GM21381 (cell line): Measurements from ENCODE around the gene BGLAP.

Experiments used
- ATAC-seq: cut with Tn5 transposase; IDR thresholded peaks from one replicate; pipeline ENCODE4 v1.9.1; 2021; ENCODE audit warnings: mild to moderate bottlenecking, moderate library complexity; ENCODE audit not compliant: unreplicated experiment

The BGLAP gene

GRCh38 chr1:156286061-156286460, 44.1 kb downstream of the BGLAP start:
- ATAC-seq, result no peak

GRCh38 chr1:156289857-156290256, 47.9 kb downstream of the BGLAP start:
- no peak for ATAC-seq

- no peak for ATAC-seq
These were observed 49.5 kb downstream of the BGLAP start for GRCh38 chr1:156291226-156292061.
